Panc1 (cell line): Measurements from ENCODE around the gene EHD1.

Experiments
- POLR2AphosphoS5 ChIP-seq: IDR thresholded peaks from 2 replicates; pipeline ENCODE4 v1.6.1; 2012; ENCODE audit warnings: mild to moderate bottlenecking, low read depth, low read length, moderate library complexity
- TF ChIP-seq, protein P1 (sequence below): fragments of 450-650 bp; IDR thresholded peaks from 2 replicates; pipeline ENCODE4 v1.5.1; 2017; ENCODE audit warnings: mild to moderate bottlenecking

DNA sequence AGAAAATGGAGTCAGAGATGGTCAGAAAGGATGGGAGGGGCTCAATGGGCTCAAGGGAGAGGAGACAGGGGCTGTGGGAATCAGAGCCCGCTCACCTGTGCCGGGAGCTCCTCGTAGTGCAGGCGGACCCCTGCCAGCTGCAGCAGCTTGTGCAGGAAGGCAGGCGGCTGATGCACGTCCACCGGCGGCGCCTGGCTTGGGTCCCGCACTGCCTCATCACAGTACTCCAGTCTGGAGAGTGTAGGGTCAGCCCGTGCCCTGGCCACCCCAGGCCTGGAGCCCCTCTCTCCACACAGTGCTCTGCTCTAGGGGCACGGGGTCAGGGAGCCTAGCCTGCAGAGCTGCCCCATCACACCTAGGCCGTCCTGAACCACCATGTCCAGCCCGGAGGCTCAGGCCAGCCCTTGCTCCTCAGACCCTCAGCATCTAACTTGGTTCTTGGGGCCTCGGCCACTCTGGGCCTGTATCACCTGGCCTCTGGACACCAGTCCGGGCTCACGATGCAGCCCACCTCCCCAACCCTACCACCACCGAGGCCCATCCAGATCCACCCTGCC lies 34.8 kb upstream of the EHD1 start:
- TF ChIP-seq POLR2AphosphoS5 = no peak
- TF ChIP-seq, protein P1, sequence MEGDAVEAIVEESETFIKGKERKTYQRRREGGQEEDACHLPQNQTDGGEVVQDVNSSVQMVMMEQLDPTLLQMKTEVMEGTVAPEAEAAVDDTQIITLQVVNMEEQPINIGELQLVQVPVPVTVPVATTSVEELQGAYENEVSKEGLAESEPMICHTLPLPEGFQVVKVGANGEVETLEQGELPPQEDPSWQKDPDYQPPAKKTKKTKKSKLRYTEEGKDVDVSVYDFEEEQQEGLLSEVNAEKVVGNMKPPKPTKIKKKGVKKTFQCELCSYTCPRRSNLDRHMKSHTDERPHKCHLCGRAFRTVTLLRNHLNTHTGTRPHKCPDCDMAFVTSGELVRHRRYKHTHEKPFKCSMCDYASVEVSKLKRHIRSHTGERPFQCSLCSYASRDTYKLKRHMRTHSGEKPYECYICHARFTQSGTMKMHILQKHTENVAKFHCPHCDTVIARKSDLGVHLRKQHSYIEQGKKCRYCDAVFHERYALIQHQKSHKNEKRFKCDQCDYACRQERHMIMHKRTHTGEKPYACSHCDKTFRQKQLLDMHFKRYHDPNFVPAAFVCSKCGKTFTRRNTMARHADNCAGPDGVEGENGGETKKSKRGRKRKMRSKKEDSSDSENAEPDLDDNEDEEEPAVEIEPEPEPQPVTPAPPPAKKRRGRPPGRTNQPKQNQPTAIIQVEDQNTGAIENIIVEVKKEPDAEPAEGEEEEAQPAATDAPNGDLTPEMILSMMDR = no peak
